ENCODE results near the gene TUBGCP3.

Gene TUBGCP3

GRCh38 chr13:112477070-112477619 lies 110.8 kb downstream of the TUBGCP3 start:
- no peak for DNase-seq (ENCODE audit: low spot score)

GRCh38 chr13:112475889-112476288 lies 112.1 kb downstream of the TUBGCP3 start:
- DNase-seq (ENCODE audit: low spot score) = no peak

DNA sequence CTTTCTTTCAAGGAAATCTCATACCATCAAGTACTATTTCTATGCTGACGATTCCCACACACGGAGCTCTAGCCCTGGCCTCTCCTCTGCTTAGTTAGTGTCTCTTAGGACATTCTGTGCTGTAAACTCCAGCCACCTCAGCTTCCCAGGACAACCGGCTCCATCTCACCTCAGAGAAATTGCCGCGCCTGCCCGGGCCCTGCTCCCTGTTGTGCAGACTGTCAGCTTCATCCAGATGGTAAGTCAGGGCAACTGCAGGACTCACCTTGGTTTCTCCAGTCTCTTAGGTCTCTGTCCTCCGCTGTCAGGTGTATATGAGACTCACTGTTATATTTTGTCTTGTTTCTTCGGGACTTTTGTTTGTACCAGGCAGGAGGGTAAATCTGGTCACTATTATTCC lies 113.1 kb downstream of the TUBGCP3 start:
- no peak for DNase-seq (ENCODE audit: low spot score)

- DNase-seq (ENCODE audit: low spot score) = no peak
Measured at GRCh38 chr13:112473818-112474217, 114.1 kb downstream of the TUBGCP3 start.

GRCh38 chr13:112469071-112469745 lies 118.7 kb downstream of the TUBGCP3 start:
- DNase-seq (ENCODE audit: low spot score) = no peak

DNA sequence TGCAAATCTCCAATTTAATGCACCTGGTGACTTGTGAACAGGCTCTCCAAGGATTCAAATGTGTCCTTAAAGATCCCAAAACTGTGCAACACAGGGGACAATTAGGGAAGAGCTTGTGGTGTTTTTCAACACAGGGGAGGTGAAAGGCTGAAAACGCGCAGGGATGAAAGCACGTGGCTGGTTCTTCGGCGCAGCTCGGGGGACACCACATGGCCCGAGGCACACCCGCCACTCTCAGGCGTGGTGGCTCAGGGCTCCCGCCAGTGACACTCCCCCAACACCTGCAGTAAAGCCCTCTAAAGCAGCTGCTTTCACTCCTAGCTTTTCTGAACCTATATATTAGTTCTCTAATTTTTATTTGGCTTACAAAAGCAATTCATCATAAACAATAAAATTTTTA lies 119.9 kb downstream of the TUBGCP3 start:
- no peak for DNase-seq (ENCODE audit: low spot score)

GRCh38 chr13:112467236-112467635 lies 120.7 kb downstream of the TUBGCP3 start:
- no peak for DNase-seq (ENCODE audit: low spot score)

- DNase-seq (ENCODE audit: low spot score) = no peak
Measured at GRCh38 chr13:112466132-112467058, 121.6 kb downstream of the TUBGCP3 start.

DNA sequence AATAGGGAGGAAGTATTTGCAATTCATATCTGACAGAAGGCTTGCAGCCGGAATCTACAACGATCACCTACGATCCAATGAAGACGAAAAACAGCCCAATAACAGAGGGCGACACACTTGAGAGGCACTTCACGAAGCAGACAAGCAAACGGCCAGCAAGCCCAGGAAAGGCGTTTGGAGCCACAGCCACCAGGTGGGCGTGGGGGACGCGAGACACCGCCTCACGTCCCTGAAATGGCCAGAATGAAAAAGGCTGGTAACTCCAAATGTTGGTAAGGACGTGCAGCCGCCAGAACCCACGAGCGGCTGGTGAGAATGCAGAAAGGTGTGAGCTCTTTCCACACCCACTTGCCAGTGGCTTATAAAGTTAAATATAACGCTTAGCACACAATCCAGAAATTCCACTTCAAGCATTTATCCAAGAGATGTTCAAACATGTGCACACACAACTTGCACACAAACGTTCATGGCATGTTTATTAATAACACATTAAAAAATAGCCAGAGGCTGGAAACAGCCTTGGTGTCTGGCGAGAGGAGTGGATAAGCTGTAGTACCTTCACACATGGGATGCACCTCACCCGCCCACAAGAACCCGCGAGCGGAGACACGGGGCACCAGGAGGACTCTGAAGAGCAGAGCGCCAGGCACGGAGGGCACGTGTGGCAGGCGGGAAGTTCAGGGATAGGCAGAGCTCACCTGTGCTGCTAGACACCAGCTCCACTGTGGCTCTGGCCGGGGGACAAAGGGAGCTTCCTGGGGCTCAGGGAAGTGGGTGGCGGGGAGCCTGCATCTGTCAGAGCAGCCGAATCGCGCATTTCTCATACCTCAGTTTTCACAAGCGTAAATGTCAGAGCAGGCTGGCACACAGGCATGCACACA lies 122.5 kb downstream of the TUBGCP3 start:
- DNase-seq (ENCODE audit: low spot score) = no peak

- DNase-seq (ENCODE audit: low spot score) = no peak
Measured at GRCh38 chr13:112464720-112465119, 123.2 kb downstream of the TUBGCP3 start.

DNA sequence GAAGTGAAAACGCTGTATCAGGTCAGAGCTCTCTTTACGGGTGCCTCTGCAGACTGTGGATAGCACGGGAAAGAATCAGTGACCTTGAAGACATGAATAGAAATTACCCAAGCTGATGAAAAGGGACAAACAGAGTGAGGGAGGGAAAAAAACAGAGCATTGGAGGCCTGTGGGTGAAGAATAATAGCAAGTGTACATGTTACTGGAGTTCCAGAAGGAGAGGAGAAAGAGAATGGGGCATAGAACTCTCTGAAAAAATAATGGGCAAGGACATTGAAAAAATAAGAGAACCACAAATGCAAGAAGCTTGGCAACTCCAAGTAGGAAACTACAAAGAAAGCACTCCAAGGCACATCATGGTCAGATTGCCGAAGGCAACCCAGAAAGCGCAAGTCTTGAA lies 125.5 kb downstream of the TUBGCP3 start:
- DNase-seq (ENCODE audit: low spot score) = no peak

GRCh38 chr13:112457485-112457884 lies 130.5 kb downstream of the TUBGCP3 start:
- no peak for DNase-seq (ENCODE audit: low spot score)

GRCh38 chr13:112457081-112457480 lies 130.9 kb downstream of the TUBGCP3 start:
- DNase-seq (ENCODE audit: low spot score) = no peak

DNA sequence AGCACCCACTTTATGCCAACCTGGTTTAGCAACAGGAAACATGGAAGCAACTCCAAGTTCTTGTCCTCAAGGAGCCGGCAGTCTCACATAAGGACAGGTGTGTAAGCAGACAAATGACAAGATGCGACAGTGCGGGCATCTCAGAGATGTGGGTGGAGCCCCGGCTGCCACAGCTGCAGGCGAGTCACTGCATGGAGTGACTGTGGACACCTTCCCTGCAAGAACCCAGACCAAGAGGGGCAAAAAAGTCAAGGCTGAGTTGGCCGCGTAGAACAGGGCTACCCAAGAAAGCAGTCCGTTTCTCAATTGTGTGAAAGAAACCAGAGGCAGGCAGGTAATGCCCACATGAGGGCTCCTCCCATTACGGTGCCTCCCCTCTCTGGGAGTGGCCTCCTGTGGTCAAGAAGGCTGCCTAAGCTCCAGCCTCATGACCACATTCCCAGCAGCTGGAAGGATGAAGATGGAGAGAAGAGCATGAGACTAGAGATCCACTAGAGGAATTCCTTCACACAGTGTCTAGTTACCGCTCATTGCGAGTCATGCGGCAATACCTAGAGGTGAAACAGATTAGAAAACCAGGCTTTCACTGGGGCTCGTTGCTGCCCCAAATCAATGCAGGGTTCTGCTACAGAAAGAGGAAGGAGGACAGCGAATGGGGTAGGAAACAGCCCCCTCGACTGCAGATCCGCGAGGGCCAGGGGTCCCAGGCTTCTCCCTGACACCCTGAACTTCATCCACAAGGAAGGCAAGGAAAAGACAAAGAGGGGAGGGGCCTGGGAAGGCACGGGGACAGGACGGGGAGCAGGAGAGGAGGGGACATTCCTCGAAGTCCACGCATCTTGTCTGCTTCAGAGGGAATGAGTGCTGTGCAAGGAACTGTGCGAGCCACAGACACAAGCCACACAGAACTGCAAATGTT lies 131.6 kb downstream of the TUBGCP3 start:
- no peak for DNase-seq (ENCODE audit: low spot score)

DNA sequence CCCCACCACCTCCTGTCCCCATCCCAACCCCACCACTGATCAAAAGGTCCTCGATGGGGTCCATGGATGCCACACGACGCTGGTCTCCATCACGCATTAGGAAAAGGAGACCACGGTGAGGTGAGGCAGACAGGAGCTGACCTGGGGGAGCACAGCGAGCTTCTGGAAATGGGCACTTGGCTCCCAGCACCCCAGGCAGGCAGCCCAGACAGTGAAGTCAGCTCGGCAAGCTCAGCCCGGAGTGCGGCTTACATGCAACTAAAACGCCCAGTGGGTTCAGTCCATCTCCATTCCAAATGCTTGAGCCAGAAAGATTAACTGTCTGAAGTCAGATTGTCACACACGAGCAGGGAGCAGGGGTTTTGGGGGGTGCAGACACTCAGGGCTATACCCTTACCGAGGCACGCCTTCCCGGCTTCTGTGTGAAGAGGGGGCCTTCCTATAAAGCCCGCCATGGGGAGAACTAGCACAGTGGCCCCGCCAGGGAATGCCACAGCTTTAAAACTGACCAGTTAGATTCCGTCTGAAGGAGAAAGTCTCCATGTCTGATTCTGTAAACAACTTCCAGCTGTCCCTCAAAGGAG lies 132.4 kb downstream of the TUBGCP3 start:
- no peak for DNase-seq (ENCODE audit: low spot score)

GRCh38 chr13:112454648-112455334 lies 133.2 kb downstream of the TUBGCP3 start:
- no peak for DNase-seq (ENCODE audit: low spot score)

GRCh38 chr13:112453874-112454647 lies 133.9 kb downstream of the TUBGCP3 start:
- DNase-seq (ENCODE audit: low spot score) = no peak

GRCh38 chr13:112453207-112453829 lies 134.6 kb downstream of the TUBGCP3 start:
- DNase-seq (ENCODE audit: low spot score) = no peak

Measured in RKO (cell line).